ENCODE data around the gene PAX5. TPM values are rescaled to one million over a fixed set of nuclear protein-coding genes. Genes with fewer than 3 reads are reported as not detected.

PAX5 gene
- total RNA-seq, 1 experiment from 2014 or later = 6.6 TPM

- no peak for TF ChIP-seq AFF4 (CRISPR knock-in tag; IDR thresholded peaks at IDR 0.05; ENCODE audit: borderline replicate concordance)
- no peak for TF ChIP-seq GTF2I (CRISPR knock-in tag; conservative IDR thresholded peaks at IDR 0.05)
- TF ChIP-seq, protein P1, sequence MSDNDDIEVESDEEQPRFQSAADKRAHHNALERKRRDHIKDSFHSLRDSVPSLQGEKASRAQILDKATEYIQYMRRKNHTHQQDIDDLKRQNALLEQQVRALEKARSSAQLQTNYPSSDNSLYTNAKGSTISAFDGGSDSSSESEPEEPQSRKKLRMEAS (CRISPR knock-in tag; IDR thresholded peaks at IDR 0.05) = no peak
- no peak for TF ChIP-seq NR3C1 (CRISPR knock-in tag; conservative IDR thresholded peaks at IDR 0.05; ENCODE audit: low read depth)
- TF ChIP-seq GRHL2 (CRISPR knock-in tag; IDR thresholded peaks at IDR 0.05; ENCODE audit: insufficient replicate concordance, severe bottlenecking) = no peak
- TF ChIP-seq, protein P2, sequence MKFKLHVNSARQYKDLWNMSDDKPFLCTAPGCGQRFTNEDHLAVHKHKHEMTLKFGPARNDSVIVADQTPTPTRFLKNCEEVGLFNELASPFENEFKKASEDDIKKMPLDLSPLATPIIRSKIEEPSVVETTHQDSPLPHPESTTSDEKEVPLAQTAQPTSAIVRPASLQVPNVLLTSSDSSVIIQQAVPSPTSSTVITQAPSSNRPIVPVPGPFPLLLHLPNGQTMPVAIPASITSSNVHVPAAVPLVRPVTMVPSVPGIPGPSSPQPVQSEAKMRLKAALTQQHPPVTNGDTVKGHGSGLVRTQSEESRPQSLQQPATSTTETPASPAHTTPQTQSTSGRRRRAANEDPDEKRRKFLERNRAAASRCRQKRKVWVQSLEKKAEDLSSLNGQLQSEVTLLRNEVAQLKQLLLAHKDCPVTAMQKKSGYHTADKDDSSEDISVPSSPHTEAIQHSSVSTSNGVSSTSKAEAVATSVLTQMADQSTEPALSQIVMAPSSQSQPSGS (CRISPR knock-in tag; IDR thresholded peaks at IDR 0.05; ENCODE audit: borderline replicate concordance, low read depth) = no peak
Observed at GRCh38 chr9:36937346-36937745, 96.7 kb downstream of the PAX5 start (continued).

GRCh38 chr9:36936498-36936831 is 97.6 kb downstream of the PAX5 start:
- TF ChIP-seq EMX1 (CRISPR knock-in tag; IDR thresholded peaks at IDR 0.05) (no peak), GRHL2 (CRISPR knock-in tag; IDR thresholded peaks at IDR 0.05; ENCODE audit: insufficient replicate concordance, severe bottlenecking) (no peak), MYBL2 (CRISPR knock-in tag; IDR thresholded peaks at IDR 0.05) (no peak), ZNF317 (CRISPR knock-in tag; IDR thresholded peaks at IDR 0.05; ENCODE audit: borderline replicate concordance, low read depth) (no peak), FOXP1 (CRISPR knock-in tag; IDR thresholded peaks at IDR 0.05; ENCODE audit: borderline replicate concordance) (no peak), AFF4 (CRISPR knock-in tag; IDR thresholded peaks at IDR 0.05; ENCODE audit: borderline replicate concordance) (no peak)
- TF ChIP-seq, protein P3, sequence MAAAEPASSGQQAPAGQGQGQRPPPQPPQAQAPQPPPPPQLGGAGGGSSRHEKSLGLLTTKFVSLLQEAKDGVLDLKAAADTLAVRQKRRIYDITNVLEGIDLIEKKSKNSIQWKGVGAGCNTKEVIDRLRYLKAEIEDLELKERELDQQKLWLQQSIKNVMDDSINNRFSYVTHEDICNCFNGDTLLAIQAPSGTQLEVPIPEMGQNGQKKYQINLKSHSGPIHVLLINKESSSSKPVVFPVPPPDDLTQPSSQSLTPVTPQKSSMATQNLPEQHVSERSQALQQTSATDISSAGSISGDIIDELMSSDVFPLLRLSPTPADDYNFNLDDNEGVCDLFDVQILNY (CRISPR knock-in tag; IDR thresholded peaks at IDR 0.05) = no peak
- TF ChIP-seq, protein P4, sequence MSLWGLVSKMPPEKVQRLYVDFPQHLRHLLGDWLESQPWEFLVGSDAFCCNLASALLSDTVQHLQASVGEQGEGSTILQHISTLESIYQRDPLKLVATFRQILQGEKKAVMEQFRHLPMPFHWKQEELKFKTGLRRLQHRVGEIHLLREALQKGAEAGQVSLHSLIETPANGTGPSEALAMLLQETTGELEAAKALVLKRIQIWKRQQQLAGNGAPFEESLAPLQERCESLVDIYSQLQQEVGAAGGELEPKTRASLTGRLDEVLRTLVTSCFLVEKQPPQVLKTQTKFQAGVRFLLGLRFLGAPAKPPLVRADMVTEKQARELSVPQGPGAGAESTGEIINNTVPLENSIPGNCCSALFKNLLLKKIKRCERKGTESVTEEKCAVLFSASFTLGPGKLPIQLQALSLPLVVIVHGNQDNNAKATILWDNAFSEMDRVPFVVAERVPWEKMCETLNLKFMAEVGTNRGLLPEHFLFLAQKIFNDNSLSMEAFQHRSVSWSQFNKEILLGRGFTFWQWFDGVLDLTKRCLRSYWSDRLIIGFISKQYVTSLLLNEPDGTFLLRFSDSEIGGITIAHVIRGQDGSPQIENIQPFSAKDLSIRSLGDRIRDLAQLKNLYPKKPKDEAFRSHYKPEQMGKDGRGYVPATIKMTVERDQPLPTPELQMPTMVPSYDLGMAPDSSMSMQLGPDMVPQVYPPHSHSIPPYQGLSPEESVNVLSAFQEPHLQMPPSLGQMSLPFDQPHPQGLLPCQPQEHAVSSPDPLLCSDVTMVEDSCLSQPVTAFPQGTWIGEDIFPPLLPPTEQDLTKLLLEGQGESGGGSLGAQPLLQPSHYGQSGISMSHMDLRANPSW (CRISPR knock-in tag; conservative IDR thresholded peaks at IDR 0.05; ENCODE audit: low read depth) = no peak
- no peak for ATAC-seq
- Mint-ChIP-seq H3K9me3 (peaks cover 8% of the 10 kb centered on the region), H3K4me1 (peaks cover 36% of the 10 kb centered on the region), H3K27ac (no peak overlapping the region), H3K4me3 (no peak overlapping the region), H3K27me3 (ENCODE audit: low read depth) (no peaks in the 10 kb centered on the region), H3K36me3 (peaks cover 4% of the 10 kb centered on the region; the same call in 1 of the 2 replicates)
- POLR2A ChIA-PET = no interaction called here
- DNase-seq (ENCODE audit: low spot score) = no peak
- CTCF ChIA-PET = interaction anchor here (0.9 to 2.4 kb wide), 2 partner anchors 55 to 63 kb away, joined by 5 to 8 read pairs; no protein-coding TSS in a partner anchor

All from WTC11 (cell line).